ENCODE data around the gene DYNLT2.
A peak's percentile ranks its signal among the peaks of the same experiment; 100 is the strongest.

Gene DYNLT2

GRCh38 chr6:169714178-169714577 lies 37.2 kb downstream of the DYNLT2 start:
- DNase-seq (ENCODE audit: low read depth in 2 of 2): no peak
- TF ChIP-seq CTCF (IDR thresholded peaks at IDR 0.05; ENCODE audit: low read depth, low read length): no peak
- no peak overlapping the region for H3K4me3 ChIP-seq (replicated peaks in 1 of 2; ENCODE audit: low read depth in 2 of 2, low read length in 2 of 2)

GRCh38 chr6:169710009-169710408 lies 41.4 kb downstream of the DYNLT2 start:
- H3K4me3 ChIP-seq (replicated peaks in 1 of 2; ENCODE audit: low read depth in 2 of 2, low read length in 2 of 2): no peak overlapping the region
- no peak for TF ChIP-seq CTCF (IDR thresholded peaks at IDR 0.05; ENCODE audit: low read depth, low read length)
- DNase-seq (ENCODE audit: low read depth in 2 of 2): no peak

GRCh38 chr6:169709293-169709692 lies 42.1 kb downstream of the DYNLT2 start:
- H3K4me3 ChIP-seq (replicated peaks in 1 of 2; ENCODE audit: low read depth in 2 of 2, low read length in 2 of 2): no peak overlapping the region
- DNase-seq (ENCODE audit: low read depth in 2 of 2): no peak
- TF ChIP-seq CTCF (IDR thresholded peaks at IDR 0.05; ENCODE audit: low read depth, low read length): no peak

GRCh38 chr6:169707772-169708171 lies 43.6 kb downstream of the DYNLT2 start:
- DNase-seq (ENCODE audit: low read depth in 2 of 2): no peak
- TF ChIP-seq CTCF (IDR thresholded peaks at IDR 0.05; ENCODE audit: low read depth, low read length): no peak
- no peak overlapping the region for H3K4me3 ChIP-seq (replicated peaks in 1 of 2; ENCODE audit: low read depth in 2 of 2, low read length in 2 of 2)

GRCh38 chr6:169702840-169703246 lies 48.5 kb downstream of the DYNLT2 start:
- peak overlapping the region; percentile 94 to 96 for H3K4me3 ChIP-seq (replicated peaks in 1 of 2; ENCODE audit: low read depth in 2 of 2, low read length in 2 of 2)
- DNase-seq (ENCODE audit: low read depth in 2 of 2): peak in 1 of 2 donors; percentile 25
- TF ChIP-seq CTCF (IDR thresholded peaks at IDR 0.05; ENCODE audit: low read depth, low read length): no peak

- no peak for TF ChIP-seq CTCF (IDR thresholded peaks at IDR 0.05; ENCODE audit: low read depth, low read length)
- peak within 1 kb of the TSS; percentile 94 to 96 for H3K4me3 ChIP-seq (replicated peaks in 1 of 2; ENCODE audit: low read depth in 2 of 2, low read length in 2 of 2)
These were observed 49.2 kb downstream of the DYNLT2 start, which contains the start of the genes C6orf120 and WDR27 for GRCh38 chr6:169701954-169702839. Gene C6orf120, plus strand, starts transcription at chr6:169702126. Its CDS starts 334 bp downstream, at chr6:169702460. Gene WDR27, minus strand, starts transcription at chr6:169702029. Its CDS starts 13,024 bp downstream, at chr6:169689005.

More at GRCh38 chr6:169701954-169702839, 49.2 kb downstream of the DYNLT2 start, which contains the start of the genes C6orf120 and WDR27:
- DNase-seq (ENCODE audit: low read depth in 2 of 2): peak; percentile 96 to 97

Measured in cardiac fibroblast (primary cell).